BLaER1 (cell line): ENCODE results near the gene GLI1.

Experiments used
- H3K27ac ChIP-seq: shearing (Covaris generic); formaldehyde crosslinking; 2 replicates; pipeline ENCODE4 v1.8.1; 2022
- H3K27me3 ChIP-seq: shearing (Covaris generic); formaldehyde crosslinking; 2 replicates; pipeline ENCODE4 v1.8.1; 2022
- H3K36me3 ChIP-seq: shearing (Covaris generic); formaldehyde crosslinking; 2 replicates; pipeline ENCODE4 v1.8.1; 2022
- H3K4me1 ChIP-seq: shearing (Covaris generic); formaldehyde crosslinking; 2 replicates; pipeline ENCODE4 v1.8.1; 2022
- H3K4me2 ChIP-seq: shearing (Covaris generic); formaldehyde crosslinking; 2 replicates; pipeline ENCODE4 v1.8.1; 2022
- H3K4me3 ChIP-seq: shearing (Covaris generic); formaldehyde crosslinking; 2 replicates; pipeline ENCODE4 v1.8.1; 2022
- H3K9ac ChIP-seq: shearing (Covaris generic); formaldehyde crosslinking; 2 replicates; pipeline ENCODE4 v1.8.1; 2022
- H3K9me3 ChIP-seq: shearing (Covaris generic); formaldehyde crosslinking; 2 replicates; pipeline ENCODE4 v1.8.1; 2022
- H4K20me1 ChIP-seq: shearing (Covaris generic); formaldehyde crosslinking; 2 replicates; pipeline ENCODE4 v1.8.1; 2022
- Cebpa-rat ChIP-seq: shearing (Covaris generic); IDR thresholded peaks from 2 replicates; pipeline ENCODE4 v1.8.1; 2022

GLI1 gene

GRCh38 chr12:57474430-57474829, 14.8 kb downstream of the GLI1 start:
- TF ChIP-seq Cebpa-rat: no peak
- H3K4me2 ChIP-seq: 0 out of 2 replicates have a peak overlapping the region, but pooled peaks have one; percentile 99
- no peak overlapping the region for H3K27ac ChIP-seq

GRCh38 chr12:57474862-57475261, 15.3 kb downstream of the GLI1 start:
- Histone ChIP-seq H4K20me1 (no peaks in the 10 kb centered on the region), H3K4me2 (0 out of 2 replicates have a peak overlapping the region, but pooled peaks have one; percentile 99), H3K36me3 (peaks cover 56% of the 10 kb centered on the region), H3K4me3 (no peak overlapping the region), H3K27me3 (peaks cover 6% of the 10 kb centered on the region; the same call in 1 of the 2 replicates), H3K9me3 (no peaks in the 10 kb centered on the region), H3K27ac (no peak overlapping the region), H3K4me1 (peaks cover 52% of the 10 kb centered on the region), H3K9ac (no peak overlapping the region)
- no peak for TF ChIP-seq Cebpa-rat

More at GRCh38 chr12:57474430-57474829, 14.8 kb downstream of the GLI1 start:
- no peak overlapping the region for H3K4me3 ChIP-seq
- H4K20me1 ChIP-seq: no peaks in the 10 kb centered on the region
- no peaks in the 10 kb centered on the region for H3K9me3 ChIP-seq
- H3K9ac ChIP-seq: no peak overlapping the region
- H3K27me3 ChIP-seq: peaks cover 6% of the 10 kb centered on the region; the same call in 1 of the 2 replicates
- H3K36me3 ChIP-seq: peaks cover 60% of the 10 kb centered on the region
- H3K4me1 ChIP-seq: peaks cover 48% of the 10 kb centered on the region

GRCh38 chr12:57475271-57476161, 15.9 kb downstream of the GLI1 start:
- Histone ChIP-seq H3K4me2 (peak overlapping the region; percentile 99), H4K20me1 (no peaks in the 10 kb centered on the region), H3K4me1 (peaks cover 59% of the 10 kb centered on the region), H3K36me3 (peaks cover 49% of the 10 kb centered on the region), H3K4me3 (peak overlapping the region; percentile 66), H3K9ac (peak overlapping the region; percentile 87), H3K27ac (peak overlapping the region; percentile 88), H3K9me3 (no peaks in the 10 kb centered on the region), H3K27me3 (peaks cover 6% of the 10 kb centered on the region; the same call in 1 of the 2 replicates)
- TF ChIP-seq Cebpa-rat: no peak

GRCh38 chr12:57476162-57476992, 16.8 kb downstream of the GLI1 start:
- peak overlapping the region; percentile 88 for H3K27ac ChIP-seq
- no peaks in the 10 kb centered on the region for H4K20me1 ChIP-seq
- peaks cover 6% of the 10 kb centered on the region; the same call in 1 of the 2 replicates for H3K27me3 ChIP-seq
- H3K9ac ChIP-seq: peak overlapping the region; percentile 87
- peaks cover 63% of the 10 kb centered on the region for H3K4me1 ChIP-seq
- H3K9me3 ChIP-seq: no peaks in the 10 kb centered on the region
- peak overlapping the region; percentile 99 for H3K4me2 ChIP-seq
- no peak for TF ChIP-seq Cebpa-rat
- H3K36me3 ChIP-seq: peaks cover 41% of the 10 kb centered on the region
- H3K4me3 ChIP-seq: peak overlapping the region; percentile 66

- Histone ChIP-seq H3K9ac (peak overlapping the region; percentile 87), H3K4me2 (peak overlapping the region; percentile 99), H3K4me3 (peak overlapping the region; percentile 66), H3K4me1 (peaks cover 63% of the 10 kb centered on the region), H3K36me3 (peaks cover 34% of the 10 kb centered on the region), H3K27me3 (peaks cover 6% of the 10 kb centered on the region; the same call in 1 of the 2 replicates), H4K20me1 (no peaks in the 10 kb centered on the region), H3K9me3 (no peaks in the 10 kb centered on the region), H3K27ac (peak overlapping the region; percentile 88)
- TF ChIP-seq Cebpa-rat: no peak
Measured at GRCh38 chr12:57476993-57477709, 17.6 kb downstream of the GLI1 start.

GRCh38 chr12:57477710-57478681, 18.4 kb downstream of the GLI1 start:
- Histone ChIP-seq H3K9me3 (no peaks in the 10 kb centered on the region), H3K4me3 (peak overlapping the region; percentile 66), H3K36me3 (peaks cover 25% of the 10 kb centered on the region), H3K27ac (peak overlapping the region; percentile 88), H3K27me3 (peaks cover 6% of the 10 kb centered on the region; the same call in 1 of the 2 replicates), H3K4me1 (peaks cover 63% of the 10 kb centered on the region), H3K9ac (peak overlapping the region; percentile 87), H4K20me1 (no peaks in the 10 kb centered on the region), H3K4me2 (peak overlapping the region; percentile 99)
- TF ChIP-seq Cebpa-rat: no peak

GRCh38 chr12:57479043-57479375, 19.4 kb downstream of the GLI1 start:
- Histone ChIP-seq H3K9me3 (no peaks in the 10 kb centered on the region), H3K27ac (peak overlapping the region; percentile 88), H3K4me2 (peak overlapping the region; percentile 99), H3K36me3 (peaks cover 16% of the 10 kb centered on the region), H3K4me1 (peaks cover 63% of the 10 kb centered on the region), H4K20me1 (no peaks in the 10 kb centered on the region), H3K27me3 (peaks cover 6% of the 10 kb centered on the region; the same call in 1 of the 2 replicates), H3K9ac (no peak overlapping the region), H3K4me3 (peak overlapping the region; percentile 28; the same call in 1 of the 2 replicates)
- TF ChIP-seq Cebpa-rat: no peak

GRCh38 chr12:57479376-57480115, 20.0 kb downstream of the GLI1 start, which contains the start of gene ARHGAP9:
Gene ARHGAP9 (minus strand): TSS chr12:57479866. CDS start chr12:57479406, 460 bp downstream.
- Histone ChIP-seq H3K4me1 (peaks cover 63% of the 10 kb centered on the region), H3K27me3 (peaks cover 6% of the 10 kb centered on the region; the same call in 1 of the 2 replicates), H3K9me3 (no peaks in the 10 kb centered on the region), H3K4me2 (peak within 1 kb of the TSS; percentile 99), H3K27ac (peak within 1 kb of the TSS; percentile 88), H3K9ac (peak within 1 kb of the TSS; percentile 47), H4K20me1 (no peaks in the 10 kb centered on the region), H3K4me3 (peak within 1 kb of the TSS; percentile 28; the same call in 1 of the 2 replicates), H3K36me3 (peaks cover 11% of the 10 kb centered on the region)
- no peak for TF ChIP-seq Cebpa-rat
